ENCODE results near the gene ADGRF1.

ADGRF1 gene

GRCh38 chr6:47072667-47073066, 30.5 kb upstream of the ADGRF1 start:
- Histone ChIP-seq H3K4me3 (no peak overlapping the region), H3K27ac (no peak overlapping the region)
- DNase-seq (ENCODE audit: low spot score), result no peak
- TF ChIP-seq, protein P1, sequence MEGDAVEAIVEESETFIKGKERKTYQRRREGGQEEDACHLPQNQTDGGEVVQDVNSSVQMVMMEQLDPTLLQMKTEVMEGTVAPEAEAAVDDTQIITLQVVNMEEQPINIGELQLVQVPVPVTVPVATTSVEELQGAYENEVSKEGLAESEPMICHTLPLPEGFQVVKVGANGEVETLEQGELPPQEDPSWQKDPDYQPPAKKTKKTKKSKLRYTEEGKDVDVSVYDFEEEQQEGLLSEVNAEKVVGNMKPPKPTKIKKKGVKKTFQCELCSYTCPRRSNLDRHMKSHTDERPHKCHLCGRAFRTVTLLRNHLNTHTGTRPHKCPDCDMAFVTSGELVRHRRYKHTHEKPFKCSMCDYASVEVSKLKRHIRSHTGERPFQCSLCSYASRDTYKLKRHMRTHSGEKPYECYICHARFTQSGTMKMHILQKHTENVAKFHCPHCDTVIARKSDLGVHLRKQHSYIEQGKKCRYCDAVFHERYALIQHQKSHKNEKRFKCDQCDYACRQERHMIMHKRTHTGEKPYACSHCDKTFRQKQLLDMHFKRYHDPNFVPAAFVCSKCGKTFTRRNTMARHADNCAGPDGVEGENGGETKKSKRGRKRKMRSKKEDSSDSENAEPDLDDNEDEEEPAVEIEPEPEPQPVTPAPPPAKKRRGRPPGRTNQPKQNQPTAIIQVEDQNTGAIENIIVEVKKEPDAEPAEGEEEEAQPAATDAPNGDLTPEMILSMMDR (IDR thresholded peaks at IDR 0.05), result no peak

- H3K4me3 ChIP-seq, result no peak overlapping the region
- H3K27ac ChIP-seq, result no peak overlapping the region
- no peak for DNase-seq (ENCODE audit: low spot score)
- TF ChIP-seq, protein P1 (IDR thresholded peaks at IDR 0.05), result no peak
Measured at GRCh38 chr6:47071681-47072080, 29.5 kb upstream of the ADGRF1 start.

GRCh38 chr6:47070461-47070860, 28.3 kb upstream of the ADGRF1 start:
- no peak for DNase-seq (ENCODE audit: low spot score)
- H3K4me3 ChIP-seq, result no peak overlapping the region
- H3K27ac ChIP-seq, result no peak overlapping the region
- TF ChIP-seq, protein P1 (IDR thresholded peaks at IDR 0.05), result no peak

GRCh38 chr6:47069156-47069555, 27.0 kb upstream of the ADGRF1 start:
- no peak for DNase-seq (ENCODE audit: low spot score)
- TF ChIP-seq, protein P1 (IDR thresholded peaks at IDR 0.05), result no peak
- no peak overlapping the region for H3K27ac ChIP-seq
- no peak overlapping the region for H3K4me3 ChIP-seq

GRCh38 chr6:47066418-47066817, 24.3 kb upstream of the ADGRF1 start:
- no peak overlapping the region for H3K4me3 ChIP-seq

GRCh38 chr6:47064274-47064673, 22.1 kb upstream of the ADGRF1 start:
- TF ChIP-seq, protein P1 (IDR thresholded peaks at IDR 0.05), result no peak
- Histone ChIP-seq H3K27ac (no peak overlapping the region), H3K4me3 (no peak overlapping the region)
- DNase-seq (ENCODE audit: low spot score), result no peak

More at GRCh38 chr6:47066418-47066817, 24.3 kb upstream of the ADGRF1 start:
- TF ChIP-seq, protein P1 (IDR thresholded peaks at IDR 0.05), result no peak
- no peak for DNase-seq (ENCODE audit: low spot score)
- no peak overlapping the region for H3K27ac ChIP-seq

GRCh38 chr6:47062346-47062745, 20.2 kb upstream of the ADGRF1 start:
- peak overlapping the region in 1 of 2 donors; percentile 25 for H3K27ac ChIP-seq
- TF ChIP-seq, protein P1 (IDR thresholded peaks at IDR 0.05), result no peak
- DNase-seq (ENCODE audit: low spot score), result no peak
- no peak overlapping the region for H3K4me3 ChIP-seq

Data from coronary artery (tissue), 2 donors.